Erythroblast (primary cell): ENCODE results near the gene RIMBP2.

Experiments
- GATA1 ChIP-seq: IDR thresholded peaks from 2 replicates; pipeline ENCODE4 v1.6.1; 2011; ENCODE audit warnings: low read depth, mild to moderate bottlenecking, control low read depth, low read length, moderate library complexity
- POLR2A ChIP-seq: IDR thresholded peaks from 2 replicates; pipeline ENCODE4 v1.6.1; 2011; ENCODE audit warnings: mild to moderate bottlenecking, low read length

GRCh38 chr12:130680451-130680990 is 35.6 kb downstream of the RIMBP2 start:
- TF ChIP-seq POLR2A (no peak), GATA1 (no peak)
